DMS53 treated with DMSO at 0.1 percent for 48 hours (cell line): Measurements from ENCODE around the gene TSPY2.
"Not testable (repeated sequence)": the region's sequence is repeated elsewhere in the genome, so short reads cannot be mapped to it uniquely, and the experiment has no call there.

ENCODE experiments used
- DNase-seq: peaks from one replicate; lab custom pipeline; 2025; ENCODE audit not compliant: unreplicated experiment; lab: John Stamatoyannopoulos, UW

Gene TSPY2, protein sequence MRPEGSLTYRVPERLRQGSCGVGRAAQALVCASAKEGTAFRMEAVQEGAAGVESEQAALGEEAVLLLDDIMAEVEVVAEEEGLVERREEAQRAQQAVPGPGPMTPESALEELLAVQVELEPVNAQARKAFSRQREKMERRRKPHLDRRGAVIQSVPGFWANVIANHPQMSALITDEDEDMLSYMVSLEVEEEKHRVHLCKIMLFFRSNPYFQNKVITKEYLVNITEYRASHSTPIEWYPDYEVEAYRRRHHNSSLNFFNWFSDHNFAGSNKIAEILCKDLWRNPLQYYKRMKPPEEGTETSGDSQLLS

DNA sequence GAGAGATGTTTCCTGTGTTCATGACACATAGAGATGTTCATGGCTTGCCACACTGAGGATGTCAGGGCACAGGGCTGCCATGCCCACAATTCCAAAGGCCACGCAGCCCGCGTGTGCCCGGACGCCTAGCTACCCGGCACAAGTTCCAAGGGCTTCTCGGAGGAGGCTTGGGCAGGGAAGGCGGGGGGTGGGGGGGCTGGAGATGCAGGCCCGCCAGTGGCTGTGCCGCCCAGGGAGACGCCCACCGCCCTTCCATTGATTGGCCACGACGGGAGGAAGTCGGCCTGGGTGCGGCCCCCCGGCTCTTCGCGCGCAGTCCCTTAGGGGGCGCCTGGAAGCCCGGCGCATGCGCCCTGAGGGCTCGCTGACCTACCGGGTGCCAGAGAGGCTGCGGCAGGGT is at the start of gene TSPY2:
Gene TSPY2, plus strand, starts transcription at position 301 of the 400 bp plus-strand sequence. Its CDS starts 46 bp downstream, at position 347.
- DNase-seq, result not testable (repeated sequence)

DNA sequence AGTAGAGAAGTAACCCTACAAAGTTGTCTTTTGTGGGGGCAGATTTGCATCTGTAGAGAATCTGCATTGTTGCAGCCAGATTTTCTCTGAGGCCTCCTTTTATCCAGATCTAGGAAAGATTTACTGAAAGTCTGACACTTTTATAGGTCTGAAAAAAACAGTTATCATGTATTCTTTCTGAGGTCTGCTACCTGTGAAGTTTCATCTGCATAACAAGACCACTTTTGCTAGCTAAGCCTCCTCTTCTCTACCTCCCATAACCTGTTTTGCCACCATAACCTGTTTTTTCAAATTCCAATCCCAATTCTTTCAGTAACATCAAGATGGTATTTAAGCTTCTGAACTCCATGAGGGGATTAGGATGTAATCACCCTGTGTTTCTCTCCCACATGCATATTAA is 36.5 kb upstream of the TSPY2 start:
- not testable (repeated sequence) for DNase-seq

DNA sequence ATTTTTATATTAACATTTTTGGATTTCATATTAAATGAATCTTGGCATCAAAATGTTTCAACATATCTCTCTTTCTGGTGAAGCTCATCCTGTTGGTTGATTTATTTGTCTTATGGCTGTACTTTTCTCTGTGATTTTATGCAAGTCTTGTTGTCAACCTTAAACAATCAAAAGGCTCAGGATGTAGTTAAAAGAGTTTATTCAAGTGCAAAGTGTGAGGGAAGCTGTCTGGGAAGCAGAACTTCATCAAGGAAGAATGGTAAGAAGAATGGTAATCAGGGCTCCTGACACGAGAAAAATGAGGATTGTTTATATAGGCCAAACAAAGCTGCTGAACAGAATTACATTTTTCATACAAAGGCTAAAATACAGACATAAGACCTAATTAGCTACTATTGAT is 29.0 kb upstream of the TSPY2 start:
- not testable (repeated sequence) for DNase-seq

DNA sequence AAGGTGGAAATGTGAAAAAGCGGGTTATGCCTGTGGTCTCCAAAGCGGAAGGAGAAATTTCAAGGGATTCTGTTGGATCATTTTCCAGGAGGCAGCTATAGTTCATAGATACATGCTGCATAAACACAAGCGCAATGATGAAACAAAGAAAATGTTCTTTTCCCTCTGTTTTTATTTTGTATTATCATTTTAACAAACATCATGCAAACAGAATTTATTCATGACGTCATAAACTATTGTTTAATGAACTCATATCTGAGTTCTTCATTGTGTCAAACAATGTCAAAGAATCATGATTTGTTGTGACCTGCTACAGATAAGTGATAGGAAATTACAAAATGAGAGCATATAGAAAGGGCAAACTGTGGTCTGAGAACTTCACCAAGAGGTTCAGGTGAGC is 23.8 kb downstream of the TSPY2 start:
- not testable (repeated sequence) for DNase-seq
